GM23248 (cell line): Measurements from ENCODE around the gene GRB10.

Experiments
- EZH2 ChIP-seq: fragments of 200-600 bp; sonication (generic); IDR thresholded peaks from 2 replicates; pipeline ENCODE4 v1.6.1; 2018; ENCODE audit warnings: antibody characterized with exemption, mild to moderate bottlenecking; ENCODE audit not compliant: insufficient read depth, poor library complexity, severe bottlenecking
- EZH2phosphoT487 ChIP-seq: fragments of 200-600 bp; sonication (generic); IDR thresholded peaks from 2 replicates; pipeline ENCODE4 v1.6.1; 2018; ENCODE audit warnings: antibody characterized with exemption, moderate library complexity, mild to moderate bottlenecking, low read depth; ENCODE audit not compliant: insufficient read depth

DNA sequence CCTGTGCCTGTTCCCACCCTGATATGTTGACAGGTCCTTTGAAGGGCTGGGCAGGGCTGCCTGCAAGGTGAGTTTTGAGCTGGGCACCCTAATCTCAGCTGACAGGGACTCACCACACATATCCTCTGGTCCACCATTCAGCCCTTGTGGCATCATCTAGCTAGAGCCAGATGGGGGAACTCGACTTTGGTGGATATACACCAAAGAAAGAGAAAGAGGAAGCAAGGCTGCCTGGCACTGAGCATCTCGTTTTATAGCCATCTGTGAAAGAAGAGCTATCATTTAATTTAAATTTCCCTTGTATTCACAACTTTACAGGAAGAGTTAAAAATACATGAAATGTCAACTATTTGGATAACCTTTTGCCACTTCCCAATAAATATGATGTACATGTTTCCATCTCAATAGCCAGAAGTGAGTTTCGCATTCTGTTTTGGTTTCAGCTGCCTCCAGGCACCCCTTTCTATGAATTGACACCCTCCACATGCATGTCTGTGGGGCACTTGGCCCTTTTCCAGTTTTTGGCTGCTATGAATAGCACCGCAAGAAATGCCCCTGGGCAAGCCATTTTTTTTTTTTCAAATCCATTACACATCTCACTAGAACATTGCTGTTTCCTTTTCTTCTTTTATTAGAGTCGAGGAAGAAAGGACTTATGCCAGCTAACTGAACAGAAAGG is 22.9 kb upstream of the GRB10 start:
- no peak for TF ChIP-seq EZH2phosphoT487
- TF ChIP-seq EZH2 = no peak
